Thoracic aorta (tissue), 2 donors: ENCODE measurements around the gene ABT1. TPM values are rescaled to one million over a fixed set of nuclear protein-coding genes. Genes with fewer than 3 reads are reported as not detected.

Experiments
- ATAC-seq: fragments of 150-250 bp; one replicate; pipeline ENCODE4 v1.8.0; 2017; ENCODE audit warnings: low read depth; ENCODE audit not compliant: insufficient number of reproducible peaks, low FRiP score
- DNase-seq: peaks from one replicate; pipeline ENCODE4 v3.0.0-alpha.2; 2020; ENCODE audit warnings: low spot score
- H3K27ac ChIP-seq, 2 donors: fragments of 200-600 bp; sonication (generic); 1 replicate in 1 of 2; 2 replicates in 1 of 2; pipeline ENCODE4 v1.5.1; 2016; ENCODE audit warnings: mild to moderate bottlenecking in 2 of 2, moderate library complexity in 2 of 2
- H3K27me3 ChIP-seq: fragments of 200-600 bp; sonication (generic); replicated peaks from 2 replicates; pipeline ENCODE4 v1.6.0; 2016; ENCODE audit warnings: mild to moderate bottlenecking; ENCODE audit not compliant: insufficient read depth
- H3K36me3 ChIP-seq: fragments of 200-600 bp; sonication (generic); one replicate; pipeline ENCODE4 v1.5.1; 2016
- H3K4me1 ChIP-seq, 2 donors: fragments of 200-600 bp; sonication (generic); 1 replicate in 1 of 2; 2 replicates in 1 of 2; pipeline versions ENCODE4 v1.5.1 to v1.6.0; 2016; ENCODE audit warnings: low read depth in 2 of 2, mild to moderate bottlenecking in 1 of 2; ENCODE audit not compliant: control insufficient read depth in 1 of 2
- H3K4me3 ChIP-seq: fragments of 200-600 bp; sonication (generic); 2 replicates; pipeline ENCODE4 v1.5.1; 2016; ENCODE audit warnings: mild to moderate bottlenecking
- H3K9me3 ChIP-seq: fragments of 200-600 bp; sonication (generic); 2 replicates; pipeline ENCODE4 v1.5.1; 2016
- total RNA-seq, 2 donors: library from RNA; depleted of rRNA; stranded (reverse); fragments of >200 nt; gene quantifications; one replicate each; pipeline versions ENCODE4 v1.1.0 to v1.2.3, GENCODE V29; 2016
- TF ChIP-seq, protein P1 (sequence below): fragments of 200-600 bp; sonication (generic); IDR thresholded peaks from one replicate; pipeline ENCODE4 v1.5.1; 2019; ENCODE audit warnings: antibody characterized with exemption

The ABT1 gene
- total RNA-seq, 2 donors from 2014 or later: 11.8 to 17.1 TPM

DNA sequence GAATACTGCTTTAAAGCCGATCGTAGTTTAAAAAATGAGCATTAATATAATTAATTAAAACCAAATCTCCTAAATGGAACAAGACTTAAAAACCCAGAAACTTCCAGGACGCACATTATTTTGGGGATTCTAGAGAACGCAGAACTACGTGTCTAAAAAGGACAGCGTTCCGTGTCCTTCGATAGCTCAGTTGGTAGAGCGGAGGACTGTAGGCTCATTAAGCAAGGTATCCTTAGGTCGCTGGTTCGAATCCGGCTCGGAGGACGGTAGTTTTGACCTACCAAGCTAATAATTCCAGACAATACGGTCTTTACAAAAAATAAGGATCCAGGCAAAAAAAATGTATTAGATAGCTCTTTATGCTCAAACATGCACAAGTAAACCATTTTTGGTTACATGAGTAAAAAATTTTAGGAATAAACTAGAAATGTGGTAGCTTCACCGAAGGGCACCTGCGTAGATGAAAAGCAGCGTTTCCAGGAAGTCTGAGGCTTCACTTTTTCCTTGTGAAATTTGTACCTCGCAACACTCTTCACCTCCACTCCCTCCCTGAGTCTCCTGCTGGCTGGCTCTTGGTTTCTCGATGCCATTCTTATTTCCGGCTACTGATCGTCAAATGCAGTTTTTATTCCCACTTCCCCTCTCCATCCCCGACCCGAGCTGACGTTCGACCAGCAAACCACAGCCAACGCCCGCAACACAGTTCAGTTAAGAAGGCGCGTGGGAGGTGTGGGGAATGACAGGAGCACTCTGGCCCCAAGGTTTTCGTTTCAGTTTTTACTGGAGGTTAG lies 19.6 kb upstream of the ABT1 start:
- DNase-seq: no peak
- ATAC-seq: no peak
- no peak overlapping the region for H3K27ac ChIP-seq
- no peaks in the 10 kb centered on the region for H3K9me3 ChIP-seq
- H3K4me1 ChIP-seq: peaks cover 0 to 8% of the 10 kb centered on the region in 2 donors
- TF ChIP-seq, protein P1, sequence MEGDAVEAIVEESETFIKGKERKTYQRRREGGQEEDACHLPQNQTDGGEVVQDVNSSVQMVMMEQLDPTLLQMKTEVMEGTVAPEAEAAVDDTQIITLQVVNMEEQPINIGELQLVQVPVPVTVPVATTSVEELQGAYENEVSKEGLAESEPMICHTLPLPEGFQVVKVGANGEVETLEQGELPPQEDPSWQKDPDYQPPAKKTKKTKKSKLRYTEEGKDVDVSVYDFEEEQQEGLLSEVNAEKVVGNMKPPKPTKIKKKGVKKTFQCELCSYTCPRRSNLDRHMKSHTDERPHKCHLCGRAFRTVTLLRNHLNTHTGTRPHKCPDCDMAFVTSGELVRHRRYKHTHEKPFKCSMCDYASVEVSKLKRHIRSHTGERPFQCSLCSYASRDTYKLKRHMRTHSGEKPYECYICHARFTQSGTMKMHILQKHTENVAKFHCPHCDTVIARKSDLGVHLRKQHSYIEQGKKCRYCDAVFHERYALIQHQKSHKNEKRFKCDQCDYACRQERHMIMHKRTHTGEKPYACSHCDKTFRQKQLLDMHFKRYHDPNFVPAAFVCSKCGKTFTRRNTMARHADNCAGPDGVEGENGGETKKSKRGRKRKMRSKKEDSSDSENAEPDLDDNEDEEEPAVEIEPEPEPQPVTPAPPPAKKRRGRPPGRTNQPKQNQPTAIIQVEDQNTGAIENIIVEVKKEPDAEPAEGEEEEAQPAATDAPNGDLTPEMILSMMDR: no peak
- H3K4me3 ChIP-seq: peak overlapping the region; percentile 60
- H3K27me3 ChIP-seq: no peaks in the 10 kb centered on the region
- H3K36me3 ChIP-seq: no peaks in the 10 kb centered on the region

DNA sequence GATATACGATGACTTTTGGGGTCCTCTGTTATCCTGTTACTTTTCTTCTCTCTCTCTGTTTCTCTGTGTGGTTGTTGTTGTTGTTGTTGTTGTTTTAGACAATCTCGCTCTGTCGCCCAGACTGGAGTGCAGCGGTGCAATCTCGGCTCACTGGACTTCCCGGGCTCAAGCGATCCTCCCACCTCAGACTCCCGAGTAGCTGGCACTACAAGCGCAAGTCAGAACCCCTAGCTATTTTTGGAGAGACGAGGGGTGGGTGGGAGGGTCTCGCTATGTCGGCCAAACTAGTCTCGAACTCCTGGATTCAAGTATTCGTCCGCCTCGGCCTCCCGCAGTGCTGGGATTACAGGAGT lies 19.1 kb upstream of the ABT1 start:
- Histone ChIP-seq H3K27ac (no peak overlapping the region), H3K4me1 (peaks cover 0 to 7% of the 10 kb centered on the region in 2 donors), H3K4me3 (peak overlapping the region; percentile 60), H3K36me3 (no peaks in the 10 kb centered on the region), H3K9me3 (no peaks in the 10 kb centered on the region), H3K27me3 (no peaks in the 10 kb centered on the region)
- ATAC-seq: no peak
- DNase-seq: no peak
- TF ChIP-seq, protein P1: no peak

DNA sequence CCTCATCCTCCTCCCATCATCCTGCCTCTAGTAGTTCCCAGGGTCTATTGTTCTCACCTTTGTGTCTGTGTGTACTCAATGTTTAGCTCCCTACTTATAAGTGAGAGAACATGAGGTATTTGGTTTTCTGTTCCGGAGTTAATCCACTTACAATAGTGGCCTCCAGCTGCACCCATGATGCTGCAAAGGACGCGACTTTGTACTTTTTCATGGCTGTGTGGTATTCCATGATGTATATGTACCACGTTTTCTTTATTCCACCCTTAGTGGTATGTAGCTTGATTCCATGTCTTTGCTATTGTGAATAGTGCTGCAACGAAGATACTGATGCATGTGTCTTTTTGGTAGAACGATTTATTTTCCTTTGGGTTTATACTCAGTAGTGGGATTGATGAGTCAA lies 18.5 kb upstream of the ABT1 start:
- TF ChIP-seq, protein P1: no peak
- Histone ChIP-seq H3K4me1 (peaks cover 0 to 7% of the 10 kb centered on the region in 2 donors), H3K27me3 (no peaks in the 10 kb centered on the region), H3K27ac (no peak overlapping the region), H3K36me3 (no peaks in the 10 kb centered on the region), H3K9me3 (no peaks in the 10 kb centered on the region), H3K4me3 (no peak overlapping the region)
- ATAC-seq (no peak), DNase-seq (no peak)

DNA sequence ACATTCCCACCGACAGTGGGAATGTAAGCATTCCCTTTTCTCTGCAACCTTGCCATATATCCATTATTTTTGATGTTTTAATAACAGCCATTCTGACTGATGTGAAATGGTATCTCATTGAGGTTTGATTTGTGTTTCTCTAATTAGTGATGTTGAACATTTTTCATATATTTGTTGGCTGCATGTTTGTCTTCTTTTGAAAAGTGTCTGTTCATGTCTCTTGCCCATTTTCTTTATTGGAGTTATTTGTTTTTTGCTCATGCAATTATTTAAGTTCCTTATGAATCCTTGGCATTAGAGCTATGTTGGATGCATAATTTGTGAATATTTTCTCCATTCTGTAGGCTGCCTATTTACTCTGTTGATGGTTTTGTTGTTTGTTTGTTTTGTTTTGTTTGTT lies 18.0 kb upstream of the ABT1 start:
- H3K36me3 ChIP-seq: no peaks in the 10 kb centered on the region
- no peak overlapping the region for H3K27ac ChIP-seq
- TF ChIP-seq, protein P1: no peak
- H3K27me3 ChIP-seq: no peaks in the 10 kb centered on the region
- DNase-seq (no peak), ATAC-seq (no peak)
- H3K9me3 ChIP-seq: no peaks in the 10 kb centered on the region
- peaks cover 0 to 7% of the 10 kb centered on the region in 2 donors for H3K4me1 ChIP-seq
- no peak overlapping the region for H3K4me3 ChIP-seq

DNA sequence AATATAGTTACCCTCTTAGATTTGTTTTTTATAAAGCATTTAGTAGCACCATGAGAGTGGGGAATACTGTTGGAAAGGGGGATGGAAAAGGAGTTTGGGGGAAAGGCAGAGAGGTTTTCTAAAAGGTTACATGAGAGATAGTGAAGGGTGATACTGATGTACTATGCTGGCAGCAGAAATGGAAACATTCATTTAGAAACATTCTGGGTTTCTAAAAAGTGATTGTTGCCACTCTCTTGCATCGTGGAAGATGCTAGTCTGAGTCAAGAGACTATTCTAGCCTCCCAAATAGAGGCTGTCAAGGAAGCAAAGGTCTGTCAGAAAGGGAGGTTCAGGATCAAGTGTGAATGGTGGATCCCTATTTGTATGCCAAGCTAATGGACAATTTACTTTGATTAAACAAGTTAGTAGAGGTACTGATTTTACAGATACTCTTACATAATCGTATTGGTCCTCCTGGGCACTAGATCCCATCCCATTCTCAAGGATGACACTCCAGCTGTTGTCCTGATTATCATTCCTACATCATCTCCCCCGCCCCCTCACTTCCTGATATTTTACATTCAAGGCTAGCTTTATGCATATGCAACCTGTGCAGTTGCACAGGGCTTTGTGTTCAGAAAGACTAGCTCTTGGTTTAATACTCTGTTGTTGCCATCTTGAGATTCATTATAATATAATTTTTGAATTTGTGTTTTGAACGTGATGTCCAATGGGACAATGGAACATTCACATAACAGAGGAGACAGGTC lies 15.4 kb upstream of the ABT1 start:
- H3K4me3 ChIP-seq: no peak overlapping the region
- H3K9me3 ChIP-seq: no peaks in the 10 kb centered on the region
- ATAC-seq: no peak
- no peaks in the 10 kb centered on the region for H3K36me3 ChIP-seq
- H3K27ac ChIP-seq: no peak overlapping the region
- H3K4me1 ChIP-seq: peaks cover 0 to 7% of the 10 kb centered on the region in 2 donors
- TF ChIP-seq, protein P1: no peak
- H3K27me3 ChIP-seq: no peaks in the 10 kb centered on the region
- DNase-seq: no peak
